Suprapubic skin (tissue), 4 donors: ENCODE data around the gene CBR3.

Experiments
- POLR2A ChIP-seq, 2 donors: fragments of 450-650 bp; IDR thresholded peaks; one replicate each; pipeline ENCODE4 v1.6.1; 2017; ENCODE audit warnings: antibody characterized with exemption in 2 of 2, mild to moderate bottlenecking in 2 of 2, moderate library complexity in 2 of 2
- POLR2AphosphoS5 ChIP-seq, 3 donors: sonication (generic); formaldehyde crosslinking; IDR thresholded peaks; one replicate each; pipeline ENCODE4 v1.6.1; 2017; ENCODE audit warnings: antibody characterized with exemption in 3 of 3
- TF ChIP-seq, protein P1 (sequence below), 2 donors: fragments of 200-600 bp in 1 of 2; fragments of 450-650 bp in 1 of 2; sonication (generic) in 1 of 2; IDR thresholded peaks; one replicate each; pipeline ENCODE4 v1.5.1; 2016 to 2019; ENCODE audit warnings: antibody characterized with exemption in 2 of 2, mild to moderate bottlenecking in 1 of 2, moderate library complexity in 1 of 2

DNA sequence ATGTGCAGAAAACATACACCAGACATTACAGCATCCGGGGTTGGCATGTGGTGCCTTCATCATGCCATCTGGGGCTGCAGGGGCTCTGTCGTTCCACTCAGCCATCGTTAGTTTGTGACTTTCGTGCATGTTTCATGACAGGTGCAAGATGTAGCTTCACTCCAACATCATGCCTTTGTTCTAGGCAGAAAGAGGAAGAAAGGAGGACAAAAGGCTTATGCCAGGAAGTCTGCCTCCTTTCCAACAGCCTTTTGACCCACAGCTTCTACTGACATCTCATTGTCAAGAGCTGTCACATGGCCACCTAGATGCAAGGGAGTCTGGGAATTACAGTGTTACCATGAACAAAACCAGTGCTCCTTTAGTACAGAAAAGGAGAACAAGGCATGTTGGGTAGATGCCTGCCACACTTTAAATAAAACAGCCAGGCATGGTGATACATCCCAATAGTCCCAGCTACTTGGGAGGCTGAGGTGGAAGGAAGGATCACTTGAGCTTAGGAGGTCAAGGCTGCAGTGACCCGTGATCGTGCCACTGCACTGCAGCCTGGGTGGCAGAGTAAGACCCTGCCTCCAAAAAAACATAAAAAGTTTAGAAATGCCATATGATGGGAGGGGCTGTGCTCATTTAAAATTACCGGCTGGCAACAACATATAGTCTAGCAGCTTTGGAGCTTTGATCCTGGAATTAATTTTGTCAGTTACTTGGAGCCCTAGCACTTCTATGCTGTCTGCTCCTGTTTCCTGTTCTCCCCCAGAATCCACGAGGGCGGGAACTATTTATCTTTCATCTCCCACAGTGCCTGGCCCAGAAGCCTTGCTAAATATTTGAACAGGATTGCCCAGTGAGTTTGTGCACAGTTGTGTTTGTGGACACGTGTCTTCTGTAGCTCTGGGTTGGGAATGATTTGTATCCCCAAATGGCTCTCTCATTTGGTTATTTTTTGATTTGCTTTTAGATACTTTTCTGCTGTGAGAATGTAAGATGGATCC, 29.2 kb downstream of the CBR3 start:
- TF ChIP-seq, protein P1, sequence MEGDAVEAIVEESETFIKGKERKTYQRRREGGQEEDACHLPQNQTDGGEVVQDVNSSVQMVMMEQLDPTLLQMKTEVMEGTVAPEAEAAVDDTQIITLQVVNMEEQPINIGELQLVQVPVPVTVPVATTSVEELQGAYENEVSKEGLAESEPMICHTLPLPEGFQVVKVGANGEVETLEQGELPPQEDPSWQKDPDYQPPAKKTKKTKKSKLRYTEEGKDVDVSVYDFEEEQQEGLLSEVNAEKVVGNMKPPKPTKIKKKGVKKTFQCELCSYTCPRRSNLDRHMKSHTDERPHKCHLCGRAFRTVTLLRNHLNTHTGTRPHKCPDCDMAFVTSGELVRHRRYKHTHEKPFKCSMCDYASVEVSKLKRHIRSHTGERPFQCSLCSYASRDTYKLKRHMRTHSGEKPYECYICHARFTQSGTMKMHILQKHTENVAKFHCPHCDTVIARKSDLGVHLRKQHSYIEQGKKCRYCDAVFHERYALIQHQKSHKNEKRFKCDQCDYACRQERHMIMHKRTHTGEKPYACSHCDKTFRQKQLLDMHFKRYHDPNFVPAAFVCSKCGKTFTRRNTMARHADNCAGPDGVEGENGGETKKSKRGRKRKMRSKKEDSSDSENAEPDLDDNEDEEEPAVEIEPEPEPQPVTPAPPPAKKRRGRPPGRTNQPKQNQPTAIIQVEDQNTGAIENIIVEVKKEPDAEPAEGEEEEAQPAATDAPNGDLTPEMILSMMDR (IDR thresholded peaks at IDR 0.05): no peak
- TF ChIP-seq POLR2A (IDR thresholded peaks at IDR 0.05): no peak
- TF ChIP-seq POLR2AphosphoS5 (IDR thresholded peaks at IDR 0.05): no peak
